ENCODE data around the gene PLCB1. TPM values are rescaled to one million over a fixed set of nuclear protein-coding genes. Genes with fewer than 3 reads are reported as not detected.

PLCB1 gene
- total RNA-seq, 1 donor from 2014 or later = 6.3 TPM

- no peak overlapping the region for H3K4me3 ChIP-seq
- ATAC-seq (no peak), DNase-seq (no peak)
- no peaks in the 10 kb centered on the region for H3K36me3 ChIP-seq
- H3K9me3 ChIP-seq = no peaks in the 10 kb centered on the region
- TF ChIP-seq CTCF (IDR thresholded peaks at IDR 0.05) = no peak
- no peaks in the 10 kb centered on the region for H3K4me1 ChIP-seq
- H3K27ac ChIP-seq = no peak overlapping the region
- no peaks in the 10 kb centered on the region for H3K27me3 ChIP-seq (ENCODE audit: low read depth)
- intact Hi-C loops (cut with DNase I) = no loop called here
Measured at GRCh38 chr20:8292793-8293192, 160.7 kb downstream of the PLCB1 start.

- DNase-seq (no peak), ATAC-seq (no peak)
- intact Hi-C loops (cut with DNase I) = no loop called here
- no peak overlapping the region for H3K4me3 ChIP-seq
- no peaks in the 10 kb centered on the region for H3K27me3 ChIP-seq (ENCODE audit: low read depth)
- H3K27ac ChIP-seq = no peak overlapping the region
- H3K36me3 ChIP-seq = no peaks in the 10 kb centered on the region
- H3K4me1 ChIP-seq = no peaks in the 10 kb centered on the region
- H3K9me3 ChIP-seq = no peaks in the 10 kb centered on the region
- no peak for TF ChIP-seq CTCF (IDR thresholded peaks at IDR 0.05)
Measured at GRCh38 chr20:8293750-8294149, 161.7 kb downstream of the PLCB1 start.

- H3K27me3 ChIP-seq (ENCODE audit: low read depth) = no peaks in the 10 kb centered on the region
- ATAC-seq (no peak), DNase-seq (no peak)
- no peaks in the 10 kb centered on the region for H3K9me3 ChIP-seq
- intact Hi-C loops (cut with DNase I) = no loop called here
- no peaks in the 10 kb centered on the region for H3K36me3 ChIP-seq
- H3K4me3 ChIP-seq = no peak overlapping the region
- no peak overlapping the region for H3K27ac ChIP-seq
- no peaks in the 10 kb centered on the region for H3K4me1 ChIP-seq
- no peak for TF ChIP-seq CTCF (IDR thresholded peaks at IDR 0.05)
Measured at GRCh38 chr20:8296536-8296935, 164.5 kb downstream of the PLCB1 start.

GRCh38 chr20:8298426-8299043, 166.5 kb downstream of the PLCB1 start:
- H3K27ac ChIP-seq = no peak overlapping the region
- no peak for TF ChIP-seq CTCF (IDR thresholded peaks at IDR 0.05)
- DNase-seq = no peak
- no peak overlapping the region for H3K4me3 ChIP-seq
- H3K4me1 ChIP-seq = no peaks in the 10 kb centered on the region
- H3K27me3 ChIP-seq (ENCODE audit: low read depth) = no peaks in the 10 kb centered on the region
- intact Hi-C loops (cut with DNase I) = no loop called here
- no peaks in the 10 kb centered on the region for H3K9me3 ChIP-seq
- H3K36me3 ChIP-seq = no peaks in the 10 kb centered on the region
- ATAC-seq = no peak

GRCh38 chr20:8299921-8300320, 167.9 kb downstream of the PLCB1 start:
- no peak for TF ChIP-seq CTCF (IDR thresholded peaks at IDR 0.05)
- H3K4me1 ChIP-seq = no peaks in the 10 kb centered on the region
- no peak overlapping the region for H3K4me3 ChIP-seq
- intact Hi-C loops (cut with DNase I) = no loop called here
- no peaks in the 10 kb centered on the region for H3K36me3 ChIP-seq
- no peaks in the 10 kb centered on the region for H3K27me3 ChIP-seq (ENCODE audit: low read depth)
- no peak overlapping the region for H3K27ac ChIP-seq
- ATAC-seq (no peak), DNase-seq (no peak)
- H3K9me3 ChIP-seq = no peaks in the 10 kb centered on the region
